8988T (cell line): ENCODE results near the gene TTC27.
"Not testable (repeated sequence)": the region's sequence is repeated elsewhere in the genome, so short reads cannot be mapped to it uniquely, and the experiment has no call there.

Experiments used
- DNase-seq: peaks from one replicate; pipeline ENCODE4 v3.0.0; 2011

TTC27 gene

GRCh38 chr2:32721376-32721775, 93.5 kb downstream of the TTC27 start:
- no peak for DNase-seq

DNA sequence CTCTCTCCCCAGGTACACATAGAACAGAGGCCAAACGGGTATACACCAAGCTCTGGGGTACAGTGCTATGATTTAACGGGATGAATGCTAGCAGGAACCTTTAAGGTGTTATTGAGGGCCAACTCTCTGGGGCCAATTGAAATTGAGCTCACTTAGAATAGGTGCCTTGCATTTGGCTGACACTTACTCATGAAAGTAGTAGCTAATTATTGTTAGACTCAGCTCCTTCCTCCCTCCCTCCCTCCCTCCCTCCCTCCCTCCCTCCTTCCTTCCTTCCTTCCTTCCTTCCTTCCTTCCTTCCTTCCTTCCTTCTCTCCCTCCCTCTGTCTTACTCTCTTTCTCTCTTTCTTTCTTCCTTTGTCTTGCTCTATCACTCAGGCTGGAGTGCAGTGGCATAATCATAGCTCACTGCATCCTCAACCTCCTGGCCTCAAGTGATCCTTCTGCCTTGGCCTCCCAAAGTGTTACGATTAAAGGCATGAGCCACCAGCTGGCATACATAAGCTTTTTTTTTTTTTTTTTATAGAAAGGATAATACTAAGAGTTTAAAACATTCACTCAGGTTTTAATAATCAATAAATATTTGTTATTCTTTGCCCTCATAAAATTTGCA, 95.7 kb downstream of the TTC27 start:
- no peak for DNase-seq

- DNase-seq = not testable (repeated sequence)
These were observed 98.8 kb downstream of the TTC27 start for GRCh38 chr2:32726678-32727077.

- DNase-seq = no peak
These were observed 99.3 kb downstream of the TTC27 start for GRCh38 chr2:32727157-32727556.

- DNase-seq = not testable (repeated sequence)
These were observed 103.1 kb downstream of the TTC27 start for GRCh38 chr2:32730958-32731357.

GRCh38 chr2:32732120-32732519, 104.3 kb downstream of the TTC27 start:
- no peak for DNase-seq

GRCh38 chr2:32732912-32733472, 105.1 kb downstream of the TTC27 start:
- DNase-seq = no peak

GRCh38 chr2:32735348-32735747, 107.5 kb downstream of the TTC27 start:
- DNase-seq = no peak

- DNase-seq = no peak
These were observed 111.1 kb downstream of the TTC27 start for GRCh38 chr2:32738939-32739338.

- no peak for DNase-seq
These were observed 111.8 kb downstream of the TTC27 start for GRCh38 chr2:32739664-32740063.

DNA sequence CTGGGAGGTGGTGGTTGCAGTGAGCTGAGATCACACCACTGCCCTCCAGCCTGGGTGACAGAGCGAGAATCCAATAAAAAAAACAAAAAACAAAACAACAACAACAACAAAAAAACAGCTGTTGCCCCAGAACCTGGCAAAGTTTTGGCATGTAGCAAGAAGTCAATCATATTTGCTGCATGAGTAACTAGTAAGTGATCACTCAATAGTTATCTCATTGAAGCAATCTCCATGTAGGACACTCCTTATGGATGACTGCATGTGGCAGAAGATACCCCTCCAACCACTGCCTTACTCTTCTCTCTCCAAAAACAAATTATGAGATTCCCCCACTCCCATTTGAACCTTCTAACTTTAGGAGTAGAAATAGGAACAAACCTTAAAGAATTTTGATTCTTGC, 113.7 kb downstream of the TTC27 start:
- DNase-seq = no peak

- DNase-seq = no peak
These were observed 114.5 kb downstream of the TTC27 start for GRCh38 chr2:32742376-32742775.

DNA sequence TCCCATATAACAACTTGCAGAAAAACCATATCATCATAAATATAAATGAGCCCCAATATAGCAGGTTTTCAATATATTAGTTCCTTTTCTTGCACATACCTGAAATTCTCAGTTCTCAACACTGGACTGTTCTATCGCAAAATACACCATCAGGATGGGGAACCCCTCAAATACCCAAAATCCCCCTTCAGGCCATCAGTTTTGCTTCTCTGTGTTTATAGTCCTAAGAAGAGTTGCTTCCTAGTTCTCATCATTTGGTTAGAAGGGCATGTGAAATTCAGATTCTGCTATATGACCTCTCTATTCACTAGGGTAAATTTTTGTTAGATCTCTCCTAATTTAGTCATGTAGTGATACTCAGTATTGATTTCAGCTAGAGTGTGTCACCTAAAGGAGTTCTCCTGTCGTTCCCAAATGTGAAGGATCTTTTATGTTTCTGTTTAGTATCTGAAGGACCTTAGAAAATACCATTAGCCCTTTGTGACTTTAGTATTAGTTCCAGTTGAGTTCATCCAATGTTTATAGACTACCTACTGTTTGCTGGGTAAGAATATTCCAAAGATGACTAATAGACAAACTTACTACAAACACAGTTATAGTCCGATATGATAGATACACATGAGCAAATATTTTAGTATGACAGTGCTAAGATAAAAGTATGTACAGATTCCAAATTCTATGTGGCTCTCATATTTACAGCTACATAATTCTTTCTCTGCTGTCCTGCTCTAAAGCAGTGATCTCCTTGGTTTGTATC, 115.8 kb downstream of the TTC27 start:
- no peak for DNase-seq

DNA sequence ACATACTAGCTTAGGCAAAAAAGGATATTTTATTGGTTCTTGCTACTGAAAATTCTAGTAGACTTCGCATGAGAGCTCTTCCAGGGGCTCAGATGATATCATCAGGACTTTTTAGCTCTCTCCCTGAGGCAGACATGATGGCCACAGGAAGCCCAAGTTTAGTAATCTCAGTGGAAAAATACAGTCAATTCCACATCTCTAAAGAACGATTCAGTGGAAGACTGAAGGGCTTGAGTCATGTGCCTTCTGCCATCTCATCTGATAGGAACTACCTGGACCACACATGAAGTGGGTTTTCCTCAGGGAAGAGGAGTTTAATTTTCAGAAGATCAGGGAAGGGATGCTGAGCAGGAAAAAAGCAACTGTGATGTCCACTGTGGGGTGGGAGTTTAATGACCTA, 117.3 kb downstream of the TTC27 start:
- DNase-seq = no peak

GRCh38 chr2:32745675-32746074, 117.8 kb downstream of the TTC27 start:
- no peak for DNase-seq

DNA sequence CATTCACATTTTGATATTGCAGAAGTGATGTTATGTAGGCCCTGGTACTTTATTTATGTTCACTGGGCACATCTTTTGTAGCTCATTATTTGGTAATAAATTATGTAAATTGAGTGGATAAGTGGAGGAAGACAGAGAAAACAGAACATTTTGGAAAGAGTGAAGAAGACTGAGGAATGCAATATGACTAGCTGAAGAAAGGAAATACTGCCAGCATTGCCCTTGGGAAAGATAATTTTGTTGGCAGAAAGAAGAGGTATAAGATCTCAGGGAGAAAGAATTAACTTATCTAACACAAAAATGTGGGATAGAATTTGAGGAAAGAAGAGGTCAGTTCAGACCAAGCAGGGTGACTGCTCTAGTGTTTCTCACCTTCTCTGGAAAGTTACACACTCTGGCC, 118.8 kb downstream of the TTC27 start:
- no peak for DNase-seq

GRCh38 chr2:32748158-32748557, 120.3 kb downstream of the TTC27 start:
- DNase-seq = no peak

- DNase-seq = no peak
These were observed 123.0 kb downstream of the TTC27 start for GRCh38 chr2:32750880-32751279.

GRCh38 chr2:32752205-32752604, 124.4 kb downstream of the TTC27 start:
- DNase-seq = no peak

DNA sequence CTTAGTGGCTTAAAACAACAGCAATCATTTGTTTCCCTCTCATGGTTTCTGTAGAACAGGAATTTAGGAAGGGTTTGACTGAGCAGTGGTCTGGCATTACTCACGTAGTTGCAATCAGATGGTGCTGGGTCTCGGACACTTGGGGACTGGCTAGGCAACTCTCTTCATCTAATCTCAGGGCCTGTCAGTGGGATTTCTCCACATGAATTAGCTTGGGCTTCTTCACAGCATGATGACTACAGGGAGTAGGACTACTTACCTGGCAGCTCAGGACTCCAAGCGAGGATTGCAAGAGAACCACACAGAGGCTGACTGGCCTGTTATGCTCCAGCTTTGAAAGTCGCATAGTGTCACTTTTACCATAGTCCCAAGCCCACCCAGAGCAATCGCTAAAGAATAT, 125.1 kb downstream of the TTC27 start:
- DNase-seq = no peak

GRCh38 chr2:32754676-32755075, 126.8 kb downstream of the TTC27 start:
- DNase-seq = not testable (repeated sequence)

DNA sequence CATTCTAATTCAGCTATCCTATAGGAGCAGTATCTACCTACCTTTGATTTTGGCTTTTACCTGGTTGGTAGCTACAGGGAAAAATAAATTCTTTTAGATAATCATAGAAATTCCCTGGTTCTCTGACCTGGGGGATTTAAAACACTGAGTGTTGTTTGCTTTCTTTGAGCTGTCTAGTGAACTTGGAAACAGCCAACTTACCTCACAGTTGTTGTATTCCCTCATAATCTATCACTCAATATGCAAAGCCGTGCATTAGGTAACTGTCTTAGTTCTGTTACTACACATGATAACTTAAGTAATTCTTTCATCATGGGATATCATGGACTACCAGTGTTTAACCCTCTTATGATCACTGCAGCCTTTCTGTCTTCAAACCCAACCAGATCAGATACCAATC, 127.8 kb downstream of the TTC27 start:
- no peak for DNase-seq

DNA sequence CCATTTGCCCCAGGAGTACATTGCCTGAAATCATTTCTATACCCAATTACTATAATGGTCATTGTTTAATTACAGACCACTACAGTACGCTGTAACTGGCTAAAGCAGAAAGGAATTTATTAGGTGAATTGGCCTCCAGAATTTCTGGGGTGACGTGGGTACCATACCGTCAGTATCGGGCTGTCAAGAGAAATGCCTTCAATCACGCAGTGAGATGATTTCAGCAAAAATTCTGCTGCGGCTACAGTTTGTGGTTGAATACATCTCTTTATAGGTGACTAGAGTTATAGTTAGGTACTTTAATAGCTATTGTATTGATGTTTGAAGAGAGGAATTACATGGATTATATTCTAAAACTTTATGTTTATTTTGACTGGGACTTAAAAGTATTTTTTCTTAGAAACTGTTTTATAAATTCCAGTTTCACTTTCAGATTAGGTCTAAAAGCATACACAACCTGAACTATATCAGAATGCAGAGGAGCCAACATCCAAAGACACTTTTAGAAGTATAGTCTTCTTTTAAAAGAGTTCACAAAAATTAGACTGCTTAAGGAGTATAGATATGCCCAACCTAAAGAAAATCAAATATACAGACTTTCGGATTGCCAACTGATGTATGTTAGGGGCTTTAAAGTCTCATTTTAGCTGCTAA, 128.4 kb downstream of the TTC27 start:
- DNase-seq = no peak

GRCh38 chr2:32758232-32758631, 130.4 kb downstream of the TTC27 start:
- DNase-seq = no peak
